SJCRH30 (cell line): Measurements from ENCODE around the gene CRELD2. TPM values are rescaled to one million over a fixed set of nuclear protein-coding genes. Genes with fewer than 3 reads are reported as not detected.

ENCODE experiments used
- DNase-seq, 2 experiments: peaks; one replicate each; pipeline ENCODE4 v3.0.0-alpha.2; 2015 to 2020
- H3K27ac ChIP-seq: fragments of 250-450 bp; sonication (Bioruptor Pico); 2 replicates; pipeline ENCODE4 v1.5.1; 2020; ENCODE audit warnings: mild to moderate bottlenecking, moderate library complexity
- H3K27me3 ChIP-seq: fragments of 250-450 bp; sonication (Bioruptor Pico); 2 replicates; pipeline ENCODE4 v1.5.1; 2020; ENCODE audit warnings: mild to moderate bottlenecking, moderate library complexity
- H3K36me3 ChIP-seq: fragments of 250-450 bp; sonication (Bioruptor Pico); 2 replicates; pipeline ENCODE4 v1.5.1; 2020; ENCODE audit warnings: mild to moderate bottlenecking, moderate library complexity
- H3K4me1 ChIP-seq: fragments of 250-450 bp; sonication (Bioruptor Pico); 2 replicates; pipeline ENCODE4 v1.5.1; 2020; ENCODE audit warnings: mild to moderate bottlenecking, moderate library complexity
- H3K4me3 ChIP-seq: fragments of 250-450 bp; sonication (Bioruptor Pico); 2 replicates; pipeline ENCODE4 v1.5.1; 2020; ENCODE audit warnings: mild to moderate bottlenecking, moderate library complexity
- H3K9me3 ChIP-seq: fragments of 250-450 bp; sonication (Bioruptor Pico); replicated peaks from 2 replicates; pipeline ENCODE4 v1.5.1; 2020; ENCODE audit warnings: mild to moderate bottlenecking, moderate library complexity
- total RNA-seq: library from RNA; depleted of rRNA; stranded (reverse); fragments of >200 nt; shearing (Covaris generic); gene quantifications from 2 replicates; pipeline ENCODE4 v1.2.3, GENCODE V29; 2014

CRELD2 gene
- total RNA-seq, 1 experiment from 2014 or later: 37.6 TPM

GRCh38 chr22:49964136-49965090 is 46.0 kb downstream of the CRELD2 start:
- Histone ChIP-seq H3K4me1 (peaks cover 34% of the 10 kb centered on the region), H3K27ac (no peak overlapping the region), H3K9me3 (no peaks in the 10 kb centered on the region), H3K4me3 (no peak overlapping the region), H3K36me3 (peaks cover 21% of the 10 kb centered on the region), H3K27me3 (no peaks in the 10 kb centered on the region)
- DNase-seq: peak in 1 of 2 experiments; percentile 7

- Histone ChIP-seq H3K36me3 (peaks cover 21% of the 10 kb centered on the region), H3K4me3 (no peak overlapping the region), H3K27me3 (no peaks in the 10 kb centered on the region), H3K27ac (no peak overlapping the region), H3K4me1 (peaks cover 30% of the 10 kb centered on the region), H3K9me3 (no peaks in the 10 kb centered on the region)
- peak; percentile 11 to 16 for DNase-seq
These were observed 46.9 kb downstream of the CRELD2 start for GRCh38 chr22:49965091-49966040.

- Histone ChIP-seq H3K27ac (no peak overlapping the region; the same call in 1 of the 2 replicates), H3K27me3 (no peaks in the 10 kb centered on the region), H3K9me3 (no peaks in the 10 kb centered on the region), H3K4me3 (no peak overlapping the region), H3K4me1 (peaks cover 33% of the 10 kb centered on the region), H3K36me3 (peaks cover 21% of the 10 kb centered on the region)
- peak in 1 of 2 experiments; percentile 12 for DNase-seq
These were observed 47.8 kb downstream of the CRELD2 start for GRCh38 chr22:49966041-49966773.

GRCh38 chr22:49966774-49967705 is 48.6 kb downstream of the CRELD2 start:
- Histone ChIP-seq H3K4me1 (peaks cover 30% of the 10 kb centered on the region), H3K27ac (peak overlapping the region; percentile 19), H3K9me3 (no peaks in the 10 kb centered on the region), H3K27me3 (no peaks in the 10 kb centered on the region), H3K4me3 (peak overlapping the region; percentile 3; the same call in 1 of the 2 replicates), H3K36me3 (peaks cover 17% of the 10 kb centered on the region)
- DNase-seq: peak; percentile 80 to 81

- Histone ChIP-seq H3K9me3 (peaks cover under 1% of the 10 kb centered on the region; the same call in 1 of the 2 replicates), H3K4me3 (no peak overlapping the region), H3K27me3 (no peaks in the 10 kb centered on the region), H3K27ac (peak overlapping the region; percentile 19), H3K4me1 (peaks cover 26% of the 10 kb centered on the region), H3K36me3 (peaks cover 13% of the 10 kb centered on the region)
- DNase-seq: peak; percentile 80
These were observed 49.3 kb downstream of the CRELD2 start for GRCh38 chr22:49967706-49968208.

GRCh38 chr22:49968313-49968830 is 49.9 kb downstream of the CRELD2 start:
- H3K27ac ChIP-seq: no peak overlapping the region
- no peak overlapping the region for H3K4me3 ChIP-seq
- H3K9me3 ChIP-seq: peaks cover 4% of the 10 kb centered on the region; the same call in 1 of the 2 replicates
- peaks cover 24% of the 10 kb centered on the region for H3K4me1 ChIP-seq
- no peaks in the 10 kb centered on the region for H3K27me3 ChIP-seq
- H3K36me3 ChIP-seq: peaks cover 7% of the 10 kb centered on the region
- DNase-seq: peak in 1 of 2 experiments; percentile 6

GRCh38 chr22:49968831-49969661 is 50.6 kb downstream of the CRELD2 start:
- Histone ChIP-seq H3K36me3 (0 out of 2 replicates have a peak, but pooled peaks cover under 1% of the 10 kb centered on the region), H3K4me1 (peaks cover 24% of the 10 kb centered on the region), H3K27ac (no peak overlapping the region), H3K4me3 (no peak overlapping the region), H3K27me3 (no peaks in the 10 kb centered on the region), H3K9me3 (peaks cover 4% of the 10 kb centered on the region; the same call in 1 of the 2 replicates)
- DNase-seq: peak in 1 of 2 experiments; percentile 4

GRCh38 chr22:49969751-49970527 is 51.5 kb downstream of the CRELD2 start:
- H3K27me3 ChIP-seq: no peaks in the 10 kb centered on the region
- H3K9me3 ChIP-seq: peaks cover 4% of the 10 kb centered on the region; the same call in 1 of the 2 replicates
- peaks cover 24% of the 10 kb centered on the region for H3K4me1 ChIP-seq
- no peak overlapping the region for H3K27ac ChIP-seq
- H3K36me3 ChIP-seq: no peaks in the 10 kb centered on the region
- DNase-seq: peak; percentile 13
- no peak overlapping the region for H3K4me3 ChIP-seq

- Histone ChIP-seq H3K9me3 (peaks cover 4% of the 10 kb centered on the region; the same call in 1 of the 2 replicates), H3K27ac (peak overlapping the region; percentile 28; the same call in 1 of the 2 replicates), H3K36me3 (no peaks in the 10 kb centered on the region), H3K27me3 (no peaks in the 10 kb centered on the region), H3K4me1 (peaks cover 22% of the 10 kb centered on the region), H3K4me3 (peak overlapping the region; percentile 48)
- DNase-seq: peak; percentile 90 to 92
These were observed 52.2 kb downstream of the CRELD2 start for GRCh38 chr22:49970528-49971231.

- no peaks in the 10 kb centered on the region for H3K36me3 ChIP-seq
- H3K4me3 ChIP-seq: peak overlapping the region; percentile 48
- H3K4me1 ChIP-seq: peaks cover 13% of the 10 kb centered on the region
- peaks cover 4% of the 10 kb centered on the region; the same call in 1 of the 2 replicates for H3K9me3 ChIP-seq
- H3K27me3 ChIP-seq: no peaks in the 10 kb centered on the region
- peak overlapping the region; percentile 28; the same call in 1 of the 2 replicates for H3K27ac ChIP-seq
- no peak for DNase-seq
These were observed 53.1 kb downstream of the CRELD2 start for GRCh38 chr22:49971232-49972162.
